GM12801 (cell line): ENCODE data around the gene PDGFA.

Experiments
- TF ChIP-seq, protein P1 (sequence below): IDR thresholded peaks from one replicate; pipeline ENCODE4 v1.5.1; 2011; ENCODE audit warnings: control low read depth; ENCODE audit not compliant: insufficient read length; ENCODE audit errors: extremely low read depth

PDGFA gene

GRCh38 chr7:461453-462172, 58.0 kb downstream of the PDGFA start:
- TF ChIP-seq, protein P1, sequence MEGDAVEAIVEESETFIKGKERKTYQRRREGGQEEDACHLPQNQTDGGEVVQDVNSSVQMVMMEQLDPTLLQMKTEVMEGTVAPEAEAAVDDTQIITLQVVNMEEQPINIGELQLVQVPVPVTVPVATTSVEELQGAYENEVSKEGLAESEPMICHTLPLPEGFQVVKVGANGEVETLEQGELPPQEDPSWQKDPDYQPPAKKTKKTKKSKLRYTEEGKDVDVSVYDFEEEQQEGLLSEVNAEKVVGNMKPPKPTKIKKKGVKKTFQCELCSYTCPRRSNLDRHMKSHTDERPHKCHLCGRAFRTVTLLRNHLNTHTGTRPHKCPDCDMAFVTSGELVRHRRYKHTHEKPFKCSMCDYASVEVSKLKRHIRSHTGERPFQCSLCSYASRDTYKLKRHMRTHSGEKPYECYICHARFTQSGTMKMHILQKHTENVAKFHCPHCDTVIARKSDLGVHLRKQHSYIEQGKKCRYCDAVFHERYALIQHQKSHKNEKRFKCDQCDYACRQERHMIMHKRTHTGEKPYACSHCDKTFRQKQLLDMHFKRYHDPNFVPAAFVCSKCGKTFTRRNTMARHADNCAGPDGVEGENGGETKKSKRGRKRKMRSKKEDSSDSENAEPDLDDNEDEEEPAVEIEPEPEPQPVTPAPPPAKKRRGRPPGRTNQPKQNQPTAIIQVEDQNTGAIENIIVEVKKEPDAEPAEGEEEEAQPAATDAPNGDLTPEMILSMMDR, result no peak

- TF ChIP-seq, protein P1, result no peak
Measured at GRCh38 chr7:461117-461452, 58.6 kb downstream of the PDGFA start.

DNA sequence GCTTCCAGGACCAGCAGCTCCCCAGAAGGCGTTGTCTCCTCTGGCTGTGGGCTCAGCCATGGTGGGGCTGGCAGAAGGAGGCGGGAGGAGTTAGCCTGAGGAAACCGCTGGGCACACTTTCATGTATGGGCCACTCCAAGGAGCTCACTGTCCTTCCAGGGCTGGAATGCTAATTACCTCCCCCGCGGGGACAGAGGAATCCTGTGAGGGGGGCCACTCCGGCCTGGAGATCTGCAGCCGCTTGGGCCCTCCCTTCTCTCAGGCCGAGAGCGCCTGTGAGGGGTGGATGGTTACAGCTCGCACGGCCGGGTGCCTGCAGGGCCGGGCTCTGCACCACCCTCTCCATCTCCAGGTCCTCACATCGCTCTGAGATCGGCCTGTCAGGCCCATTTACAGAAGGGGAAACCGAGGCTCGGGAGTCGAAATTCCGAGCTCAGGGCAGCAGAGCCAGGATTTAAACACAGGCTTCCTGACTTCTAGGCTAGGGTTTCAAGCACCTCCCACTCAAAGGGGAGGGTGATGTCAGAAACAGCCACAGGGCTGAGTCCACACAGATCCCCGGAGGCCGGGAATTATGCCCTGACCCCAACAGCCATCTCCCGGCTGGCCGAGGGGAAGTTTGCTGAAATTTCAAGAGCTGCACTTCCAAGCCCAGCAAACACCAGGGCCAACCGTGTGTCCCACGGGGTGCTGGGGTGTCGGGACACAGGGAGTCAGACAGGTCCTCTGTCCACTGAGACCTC, 59.1 kb downstream of the PDGFA start:
- TF ChIP-seq, protein P1, result no peak

- TF ChIP-seq, protein P1, result no peak
Measured at GRCh38 chr7:459584-460373, 59.9 kb downstream of the PDGFA start.

DNA sequence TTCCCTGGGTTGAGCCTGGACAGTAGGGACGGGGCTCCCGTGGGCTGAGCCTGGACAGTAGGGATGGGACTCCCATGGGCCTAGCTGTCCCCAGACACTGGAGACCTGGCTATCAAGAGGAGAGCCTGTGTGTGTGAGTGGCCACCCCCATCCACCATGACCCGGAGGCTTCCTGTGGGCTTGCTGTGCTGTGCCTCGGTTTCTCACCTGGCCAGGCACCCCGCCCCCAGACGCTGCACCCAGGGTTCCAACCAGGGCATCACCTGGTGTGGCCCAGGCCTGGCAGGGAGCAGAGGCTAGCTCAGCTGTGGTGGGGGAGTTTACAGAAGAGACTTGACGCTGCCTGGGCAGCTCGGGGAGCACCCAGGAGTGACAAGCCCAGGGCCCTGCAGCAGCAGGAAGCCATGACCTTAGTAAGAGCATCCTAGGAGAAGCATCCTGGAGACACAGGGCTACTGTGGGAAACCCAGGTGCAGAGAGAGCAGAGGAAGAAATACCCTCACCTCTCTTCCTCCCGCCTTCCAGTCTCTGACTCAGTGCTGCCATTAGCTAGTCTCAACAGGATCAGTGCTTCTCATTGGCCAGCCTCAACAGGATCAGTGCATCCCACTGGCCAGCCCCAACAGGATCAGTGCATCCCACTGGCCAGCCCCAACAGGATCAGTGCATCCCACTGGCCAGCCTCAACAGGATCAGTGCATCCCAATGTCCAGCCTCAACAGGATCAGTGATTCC, 61.0 kb downstream of the PDGFA start:
- TF ChIP-seq, protein P1, result no peak

GRCh38 chr7:457814-458510, 61.7 kb downstream of the PDGFA start:
- TF ChIP-seq, protein P1, result no peak
